OCI-LY3 (cell line): ENCODE data around the gene LMBR1.

Experiments used
- EZH2phosphoT487 ChIP-seq: fragments of 200-600 bp; shearing (Covaris generic); IDR thresholded peaks from 2 replicates; pipeline ENCODE4 v1.6.1; 2018; ENCODE audit warnings: antibody characterized with exemption, mixed run types, low read depth
- TF ChIP-seq, protein P1 (sequence below): fragments of 200-600, 300-600 bp; sonication (generic); IDR thresholded peaks from 2 replicates; pipeline ENCODE4 v1.5.1; 2014; ENCODE audit warnings: antibody characterized with exemption, low read length, low read depth

DNA sequence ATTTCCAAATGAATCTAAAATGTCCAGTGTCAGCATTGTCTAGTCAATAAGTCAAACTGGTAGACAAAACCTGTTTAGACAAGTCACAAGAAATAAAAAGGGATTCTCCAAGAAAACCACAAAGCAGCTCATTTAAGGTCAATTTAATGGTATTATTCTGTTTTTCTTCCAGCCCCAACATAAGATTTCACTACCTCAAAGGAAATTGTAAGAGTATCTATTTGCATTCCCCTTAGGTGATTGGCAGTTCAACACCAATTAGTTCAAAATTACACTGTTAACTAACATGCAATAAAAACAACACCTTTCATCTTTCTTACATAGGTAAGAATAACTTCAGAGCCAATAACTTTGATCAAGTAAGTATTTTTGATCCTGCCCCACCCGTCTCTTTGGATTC lies 146.1 kb downstream of the LMBR1 start:
- TF ChIP-seq, protein P1, sequence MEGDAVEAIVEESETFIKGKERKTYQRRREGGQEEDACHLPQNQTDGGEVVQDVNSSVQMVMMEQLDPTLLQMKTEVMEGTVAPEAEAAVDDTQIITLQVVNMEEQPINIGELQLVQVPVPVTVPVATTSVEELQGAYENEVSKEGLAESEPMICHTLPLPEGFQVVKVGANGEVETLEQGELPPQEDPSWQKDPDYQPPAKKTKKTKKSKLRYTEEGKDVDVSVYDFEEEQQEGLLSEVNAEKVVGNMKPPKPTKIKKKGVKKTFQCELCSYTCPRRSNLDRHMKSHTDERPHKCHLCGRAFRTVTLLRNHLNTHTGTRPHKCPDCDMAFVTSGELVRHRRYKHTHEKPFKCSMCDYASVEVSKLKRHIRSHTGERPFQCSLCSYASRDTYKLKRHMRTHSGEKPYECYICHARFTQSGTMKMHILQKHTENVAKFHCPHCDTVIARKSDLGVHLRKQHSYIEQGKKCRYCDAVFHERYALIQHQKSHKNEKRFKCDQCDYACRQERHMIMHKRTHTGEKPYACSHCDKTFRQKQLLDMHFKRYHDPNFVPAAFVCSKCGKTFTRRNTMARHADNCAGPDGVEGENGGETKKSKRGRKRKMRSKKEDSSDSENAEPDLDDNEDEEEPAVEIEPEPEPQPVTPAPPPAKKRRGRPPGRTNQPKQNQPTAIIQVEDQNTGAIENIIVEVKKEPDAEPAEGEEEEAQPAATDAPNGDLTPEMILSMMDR: no peak
- TF ChIP-seq EZH2phosphoT487: no peak
